ENCODE measurements around the gene PCDHAC2.

Gene PCDHAC2, protein sequence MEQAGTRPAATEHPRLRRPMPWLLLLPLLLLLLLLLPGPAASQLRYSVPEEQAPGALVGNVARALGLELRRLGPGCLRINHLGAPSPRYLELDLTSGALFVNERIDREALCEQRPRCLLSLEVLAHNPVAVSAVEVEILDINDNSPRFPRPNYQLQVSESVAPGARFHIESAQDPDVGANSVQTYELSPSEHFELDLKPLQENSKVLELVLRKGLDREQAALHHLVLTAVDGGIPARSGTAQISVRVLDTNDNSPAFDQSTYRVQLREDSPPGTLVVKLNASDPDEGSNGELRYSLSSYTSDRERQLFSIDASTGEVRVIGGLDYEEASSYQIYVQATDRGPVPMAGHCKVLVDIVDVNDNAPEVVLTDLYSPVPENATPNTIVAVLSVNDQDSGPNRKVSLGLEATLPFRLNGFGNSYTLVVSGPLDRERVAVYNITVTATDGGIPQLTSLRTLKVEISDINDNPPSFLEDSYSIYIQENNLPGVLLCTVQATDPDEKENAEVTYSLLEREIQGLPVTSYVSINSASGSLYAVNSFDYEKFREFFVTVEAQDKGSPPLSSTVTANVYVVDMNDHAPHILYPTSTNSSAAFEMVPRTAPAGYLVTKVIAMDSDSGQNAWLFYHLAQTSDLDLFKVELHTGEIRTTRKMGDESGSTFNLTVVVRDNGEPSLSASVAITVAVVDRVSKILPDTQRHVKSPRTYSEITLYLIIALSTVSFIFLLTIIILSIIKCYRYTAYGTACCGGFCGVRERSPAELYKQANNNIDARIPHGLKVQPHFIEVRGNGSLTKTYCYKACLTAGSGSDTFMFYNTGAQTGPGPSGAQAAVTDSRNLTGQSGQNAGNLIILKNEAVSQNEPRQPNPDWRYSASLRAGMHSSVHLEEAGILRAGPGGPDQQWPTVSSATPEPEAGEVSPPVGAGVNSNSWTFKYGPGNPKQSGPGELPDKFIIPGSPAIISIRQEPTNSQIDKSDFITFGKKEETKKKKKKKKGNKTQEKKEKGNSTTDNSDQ

DNA sequence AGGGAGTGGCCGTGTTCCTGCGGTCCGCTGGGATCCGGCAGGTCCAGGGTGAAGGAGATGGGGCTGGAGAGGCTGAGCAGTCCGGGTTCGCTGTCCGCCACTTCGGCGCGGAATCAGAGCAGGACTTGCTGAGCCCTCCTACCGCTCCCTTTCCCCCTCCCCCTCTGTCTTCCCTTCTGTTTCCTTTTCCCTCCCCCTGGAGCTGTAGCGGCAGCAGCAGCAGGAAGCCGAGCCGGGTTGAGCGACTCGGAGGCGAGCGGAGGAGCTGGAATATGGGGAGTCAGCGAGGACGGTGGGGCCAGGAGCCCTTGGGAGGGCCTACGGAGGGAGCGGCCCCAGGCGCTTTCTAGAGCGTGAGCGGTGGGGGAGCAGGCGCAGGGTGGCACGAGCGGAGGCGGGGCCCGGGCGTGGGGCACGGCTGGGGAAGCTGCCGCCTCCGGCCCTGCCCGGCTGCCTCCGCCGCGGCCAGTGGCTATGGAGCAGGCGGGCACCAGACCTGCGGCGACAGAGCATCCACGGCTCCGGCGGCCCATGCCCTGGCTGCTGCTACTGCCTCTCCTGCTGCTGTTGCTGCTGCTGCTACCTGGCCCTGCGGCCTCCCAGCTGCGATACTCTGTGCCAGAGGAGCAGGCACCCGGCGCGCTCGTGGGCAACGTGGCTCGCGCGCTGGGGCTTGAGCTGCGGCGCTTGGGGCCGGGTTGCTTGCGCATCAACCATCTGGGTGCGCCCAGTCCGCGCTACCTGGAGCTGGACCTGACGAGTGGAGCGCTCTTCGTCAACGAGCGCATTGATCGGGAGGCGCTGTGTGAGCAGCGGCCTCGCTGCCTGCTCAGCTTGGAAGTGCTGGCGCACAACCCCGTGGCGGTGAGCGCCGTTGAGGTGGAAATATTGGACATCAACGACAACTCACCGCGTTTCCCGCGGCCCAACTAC, at the start of gene PCDHAC2:
PCDHAC2 (plus strand) TSS at position 184 of the 933 bp plus-strand sequence; CDS start at position 475, 291 bp downstream.
- no peak for DNase-seq (ENCODE audit: low spot score)

- DNase-seq (ENCODE audit: low spot score): no peak
These were observed 42.7 kb upstream of the PCDHAC2 start for GRCh38 chr5:140923601-140924000.

DNA sequence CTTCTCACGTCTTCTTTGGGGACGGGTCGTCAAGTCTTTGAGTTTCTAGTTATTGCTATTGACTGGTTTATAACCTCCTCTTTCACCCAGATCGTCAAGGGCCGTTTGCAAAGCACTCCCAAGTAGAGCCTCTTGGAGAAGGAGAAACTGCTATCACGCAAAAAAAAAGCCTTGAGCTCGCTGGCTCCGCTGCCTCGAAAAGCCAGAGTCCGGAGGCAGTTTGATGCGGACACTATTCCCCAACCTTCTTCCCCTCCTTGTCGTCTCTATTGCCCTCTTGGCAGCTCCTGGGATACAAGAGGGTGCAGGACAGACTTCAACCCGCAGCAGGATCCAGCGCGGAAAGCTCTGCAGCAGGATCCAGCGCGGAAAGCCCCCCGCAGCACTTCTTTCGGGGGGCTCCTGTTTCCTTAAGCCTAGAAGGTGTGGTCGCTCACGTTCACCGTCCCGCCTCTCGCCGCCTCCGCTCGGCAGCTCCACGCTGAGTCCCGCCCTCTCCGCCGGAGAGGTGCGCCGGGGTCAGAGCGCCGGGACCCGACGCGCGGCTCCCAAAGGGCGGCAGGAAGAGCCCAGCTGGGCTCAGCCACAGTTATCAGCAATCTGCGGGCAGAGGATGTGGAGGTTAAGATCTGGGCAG, 40.4 kb upstream of the PCDHAC2 start, which contains the start of gene PCDHAC1:
PCDHAC1 (plus strand) TSS at position 494 of the 637 bp plus-strand sequence. CDS start 594 bp downstream, outside the sequence.
- no peak for DNase-seq (ENCODE audit: low spot score)

DNA sequence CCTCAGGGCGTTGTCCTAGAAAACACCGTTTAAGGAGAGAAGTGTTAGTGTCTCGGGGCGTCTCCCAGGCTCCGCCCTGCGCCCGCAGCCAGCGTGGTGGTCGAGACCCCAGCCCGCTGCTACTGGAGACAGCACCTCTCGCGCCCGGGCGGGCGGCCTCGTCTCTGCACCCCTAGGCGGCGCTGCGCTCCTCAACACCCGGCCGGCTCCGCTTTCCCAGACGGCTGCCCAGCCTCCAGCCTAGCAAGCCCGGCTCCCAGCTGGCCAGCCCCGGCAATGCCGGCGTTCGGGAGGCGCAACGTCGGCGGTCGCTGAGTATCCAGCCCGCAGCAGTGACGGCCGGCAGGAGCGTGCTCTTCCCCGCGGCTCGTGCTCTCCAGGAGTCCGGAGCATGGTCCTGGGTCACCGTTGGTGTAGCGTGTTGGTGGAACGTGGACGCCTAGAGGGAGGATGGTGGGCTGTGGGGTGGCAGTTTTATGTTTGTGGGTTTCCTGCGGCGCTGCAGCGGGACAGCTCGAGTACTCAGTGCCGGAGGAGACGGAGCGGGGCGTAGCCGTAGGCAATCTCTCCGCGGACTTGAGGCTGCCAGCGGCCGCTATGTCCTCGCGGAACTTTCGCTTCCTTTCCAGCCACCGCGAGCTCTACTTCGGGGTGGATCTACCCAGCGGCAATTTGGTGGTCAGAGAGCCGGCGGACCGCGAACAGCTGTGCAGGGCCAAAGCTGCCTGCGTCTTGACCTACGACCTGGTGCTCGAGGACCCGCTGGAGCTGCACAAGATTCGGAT, 39.6 kb upstream of the PCDHAC2 start:
- no peak for DNase-seq (ENCODE audit: low spot score)

DNA sequence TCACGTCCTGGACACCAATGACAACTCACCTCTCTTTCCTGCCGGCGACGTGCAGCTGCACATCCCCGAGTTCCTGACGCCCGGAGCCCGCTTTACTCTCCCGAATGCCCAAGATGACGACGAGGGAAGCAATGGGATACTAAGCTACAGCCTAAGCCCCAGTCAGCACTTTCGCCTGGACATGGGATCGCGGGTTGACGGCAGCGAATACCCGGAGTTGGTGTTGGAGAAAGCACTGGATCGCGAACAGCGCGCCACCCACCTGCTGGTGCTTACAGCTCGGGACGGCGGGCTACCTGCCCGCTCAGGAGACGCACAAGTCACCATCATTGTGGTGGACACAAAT, 39.1 kb upstream of the PCDHAC2 start:
- DNase-seq (ENCODE audit: low spot score): no peak

- DNase-seq (ENCODE audit: low spot score): no peak
These were observed 31.2 kb upstream of the PCDHAC2 start for GRCh38 chr5:140934964-140935606.

- DNase-seq (ENCODE audit: low spot score): no peak
These were observed 19.7 kb upstream of the PCDHAC2 start for GRCh38 chr5:140946578-140946977.

GRCh38 chr5:140951636-140952035, 14.6 kb upstream of the PCDHAC2 start:
- no peak for DNase-seq (ENCODE audit: low spot score)

DNA sequence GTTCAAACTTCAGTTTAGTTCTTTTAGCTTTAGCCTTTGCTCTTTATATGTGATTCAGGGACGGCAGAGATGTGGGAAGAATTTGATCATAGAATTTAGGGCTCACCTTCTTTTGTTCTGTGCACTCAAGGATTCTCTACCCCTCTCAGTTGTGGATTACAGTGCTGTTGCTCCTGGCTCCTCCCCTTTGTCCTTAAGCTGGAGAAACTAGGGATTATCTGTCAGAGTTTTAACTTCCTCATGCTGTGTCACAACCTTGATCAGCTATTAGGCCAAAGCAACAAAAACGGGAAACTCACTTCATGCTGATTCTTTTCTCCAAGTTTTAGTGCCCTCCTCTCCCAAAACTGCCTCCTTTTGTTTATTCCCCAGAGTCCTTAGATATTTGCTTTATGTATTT, 13.0 kb upstream of the PCDHAC2 start:
- no peak for DNase-seq (ENCODE audit: low spot score)

DNA sequence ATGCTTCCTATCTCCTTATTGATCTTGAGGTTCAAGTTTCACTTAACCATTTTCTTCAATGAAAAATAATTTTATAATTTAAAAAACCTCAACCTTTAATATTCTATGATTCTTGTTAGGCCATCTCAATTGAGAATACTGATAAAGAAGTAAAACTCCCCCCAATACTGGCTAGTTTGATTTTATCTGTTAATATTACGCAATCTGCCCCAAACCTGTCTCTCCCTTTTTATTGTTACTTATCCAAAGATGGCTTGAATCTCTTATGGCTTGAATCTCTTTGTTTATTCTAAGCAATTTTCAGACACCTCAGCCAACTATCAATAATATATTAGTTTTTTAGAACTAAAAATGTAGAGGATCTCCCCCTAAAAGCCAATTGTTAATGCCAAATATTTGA, 4.1 kb upstream of the PCDHAC2 start:
- no peak for DNase-seq (ENCODE audit: low spot score)

DNA sequence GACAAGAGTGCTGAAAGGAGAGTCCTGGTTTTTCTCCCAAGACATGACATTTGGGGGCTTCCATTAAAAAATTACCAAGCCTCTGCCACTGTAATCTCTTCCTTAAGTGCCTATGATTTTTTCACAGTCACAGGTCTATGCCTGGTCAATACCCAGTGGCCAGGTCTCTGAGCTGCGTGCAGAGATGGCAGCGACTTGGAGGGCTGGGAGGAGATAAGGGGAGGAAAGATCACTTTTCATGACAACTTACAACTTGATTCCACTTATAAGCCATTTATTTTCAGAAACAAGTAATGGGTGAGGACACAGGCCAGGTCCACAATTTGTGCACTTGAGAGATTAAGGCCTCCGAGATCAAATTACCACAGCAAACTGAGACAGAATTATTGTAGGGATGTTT, 1.9 kb upstream of the PCDHAC2 start:
- DNase-seq (ENCODE audit: low spot score): no peak

- DNase-seq (ENCODE audit: low spot score): no peak
These were observed 377 bp upstream of the PCDHAC2 start for GRCh38 chr5:140965905-140966292.

- no peak for DNase-seq (ENCODE audit: low spot score)
These were observed 1.1 kb downstream of the PCDHAC2 start for GRCh38 chr5:140967226-140967893.

DNA sequence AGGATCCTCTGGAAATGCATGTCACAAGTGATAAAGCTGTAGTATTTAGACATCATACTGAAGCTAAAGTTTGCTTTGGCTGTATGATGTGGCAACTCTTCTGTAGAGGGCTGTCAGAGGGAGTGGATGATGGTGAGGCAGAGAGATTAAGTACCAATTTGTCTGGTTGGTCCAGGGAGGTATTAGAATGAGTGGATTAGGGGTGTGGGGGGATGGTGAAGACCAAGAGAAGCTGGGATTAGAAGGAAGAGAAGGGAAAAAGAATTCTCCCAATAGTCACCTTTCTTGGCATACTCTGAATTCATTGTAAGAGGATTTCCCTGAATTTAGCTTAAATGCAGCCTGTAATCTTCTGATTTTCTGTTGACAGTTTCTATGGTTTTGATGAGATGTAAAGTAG, 3.6 kb downstream of the PCDHAC2 start:
- no peak for DNase-seq (ENCODE audit: low spot score)

DNA sequence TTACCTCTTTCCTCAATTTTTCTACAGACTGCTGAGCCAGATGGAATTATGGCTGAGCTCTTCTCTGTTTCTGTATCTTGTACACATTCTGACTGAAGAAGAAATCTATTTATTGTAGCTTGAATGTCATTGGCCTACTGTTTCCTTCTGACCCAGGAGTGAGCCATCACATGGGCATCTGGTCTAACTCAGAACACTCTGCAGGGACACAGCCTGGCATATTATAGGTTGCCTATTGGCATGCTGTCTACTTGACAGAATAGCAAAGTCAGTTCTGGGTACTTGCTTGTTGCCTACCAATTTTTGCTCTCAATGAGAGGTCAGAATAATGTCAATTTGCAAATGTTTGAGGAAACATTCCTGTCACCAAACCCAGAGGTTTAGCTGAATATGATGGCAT, 7.3 kb downstream of the PCDHAC2 start:
- DNase-seq (ENCODE audit: low spot score): no peak

GRCh38 chr5:140977003-140977402, 10.7 kb downstream of the PCDHAC2 start:
- DNase-seq (ENCODE audit: low spot score): no peak

- no peak for DNase-seq (ENCODE audit: low spot score)
These were observed 12.0 kb downstream of the PCDHAC2 start for GRCh38 chr5:140978260-140978659.

DNA sequence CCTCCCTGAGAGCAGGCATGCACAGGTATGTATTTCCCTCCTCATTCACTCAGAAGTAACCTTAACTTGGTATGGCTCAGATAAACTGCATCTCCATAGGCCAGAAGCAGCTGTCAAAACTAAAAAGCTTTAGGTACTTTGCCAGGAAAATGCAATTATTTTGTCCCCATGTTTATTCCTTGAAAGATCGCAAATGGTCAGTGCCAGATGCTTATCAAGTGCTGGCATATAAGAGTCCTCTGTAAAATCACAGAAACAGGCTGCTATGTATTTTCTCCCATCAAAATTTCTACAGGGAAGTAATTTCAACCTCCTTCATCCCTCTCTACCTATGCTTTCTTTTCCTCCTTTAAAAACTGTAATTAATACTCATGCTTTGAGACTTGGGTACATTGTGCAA, 12.7 kb downstream of the PCDHAC2 start:
- no peak for DNase-seq (ENCODE audit: low spot score)

- DNase-seq (ENCODE audit: low spot score): no peak
These were observed 15.9 kb downstream of the PCDHAC2 start for GRCh38 chr5:140982083-140982716.

All from hematopoietic multipotent progenitor cell treated with erythropoietin and hydrocortisone succinate and interleukin-3 and kit ligand, for 17 days (in vitro differentiated cells).